HG02571 (cell line): ENCODE data around the gene TEX54.
"Not testable (repeated sequence)": the region's sequence is repeated elsewhere in the genome, so short reads cannot be mapped to it uniquely, and the experiment has no call there.

Experiments used
- ATAC-seq: cut with Tn5 transposase; IDR thresholded peaks from one replicate; pipeline ENCODE4 v1.9.1; 2021; ENCODE audit warnings: mild to moderate bottlenecking, moderate library complexity; ENCODE audit not compliant: unreplicated experiment

The TEX54 gene

DNA sequence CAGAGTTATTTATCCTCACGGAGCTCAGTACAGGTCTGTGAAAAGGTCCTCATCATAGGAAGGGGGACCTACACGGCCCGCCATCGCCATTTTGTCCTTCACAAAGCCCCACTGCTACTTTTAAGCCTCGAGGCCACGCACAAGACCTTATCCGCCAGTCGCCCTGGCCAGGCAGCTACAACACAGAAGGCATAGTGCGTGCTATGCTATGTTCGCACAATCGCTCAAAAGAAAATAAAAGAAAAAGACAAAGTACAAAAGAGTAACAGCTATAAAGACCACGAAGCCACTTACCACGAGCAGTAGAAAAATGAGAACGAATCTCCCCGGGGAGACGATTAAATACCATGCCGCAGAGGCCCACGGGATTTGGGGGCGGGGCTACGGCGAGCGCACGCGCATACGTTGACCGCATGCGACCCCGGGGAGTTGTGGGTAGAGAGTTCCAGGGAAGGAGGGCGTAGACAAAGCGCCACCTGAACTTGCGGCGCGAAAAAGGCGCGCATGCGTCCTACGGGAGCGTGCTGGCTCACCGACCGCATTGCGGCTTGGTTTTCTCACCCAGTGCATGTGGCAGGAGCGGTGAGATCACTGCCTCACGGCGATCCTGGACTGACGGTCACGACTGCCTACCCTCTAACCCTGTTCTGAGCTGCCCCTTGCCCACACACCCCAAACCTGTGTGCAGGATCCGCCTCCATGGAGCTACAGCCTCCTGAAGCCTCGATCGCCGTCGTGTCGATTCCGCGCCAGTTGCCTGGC lies 23.1 kb upstream of the TEX54 start:
- peak; percentile 85 for ATAC-seq

DNA sequence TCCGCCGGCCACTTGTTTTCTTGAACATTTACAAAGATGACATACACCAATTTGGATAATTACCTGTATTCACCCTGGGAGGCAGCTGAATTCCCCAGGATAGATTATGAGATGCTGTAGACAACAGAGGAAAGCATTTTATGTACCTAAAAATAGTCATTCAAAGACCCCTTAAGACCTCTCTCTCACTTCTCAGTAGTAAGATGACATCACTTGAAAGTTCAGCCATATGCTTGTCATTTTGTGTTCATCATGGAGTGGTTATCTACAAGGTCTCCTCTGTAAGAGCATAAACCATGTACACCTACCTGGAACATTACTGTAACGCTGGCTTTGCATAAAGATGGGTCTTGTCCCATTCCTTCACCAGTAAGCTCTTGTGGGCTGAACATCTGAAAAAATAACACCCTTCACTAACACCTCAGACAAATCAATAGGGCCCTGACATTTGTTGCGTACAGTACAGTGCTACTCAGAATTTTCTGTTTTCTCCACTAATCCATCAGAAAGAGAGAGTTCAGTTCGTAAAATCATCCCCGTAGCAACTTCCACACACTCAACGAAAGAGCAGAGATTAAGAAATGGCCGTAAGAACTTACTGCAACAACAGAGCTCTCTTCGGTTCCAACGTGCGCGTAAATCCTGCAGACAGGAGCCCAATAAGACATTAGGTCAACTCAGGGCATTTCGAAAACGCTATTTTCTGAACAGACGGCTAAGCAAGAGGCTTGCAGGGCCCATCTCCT lies 22.4 kb upstream of the TEX54 start:
- no peak for ATAC-seq

DNA sequence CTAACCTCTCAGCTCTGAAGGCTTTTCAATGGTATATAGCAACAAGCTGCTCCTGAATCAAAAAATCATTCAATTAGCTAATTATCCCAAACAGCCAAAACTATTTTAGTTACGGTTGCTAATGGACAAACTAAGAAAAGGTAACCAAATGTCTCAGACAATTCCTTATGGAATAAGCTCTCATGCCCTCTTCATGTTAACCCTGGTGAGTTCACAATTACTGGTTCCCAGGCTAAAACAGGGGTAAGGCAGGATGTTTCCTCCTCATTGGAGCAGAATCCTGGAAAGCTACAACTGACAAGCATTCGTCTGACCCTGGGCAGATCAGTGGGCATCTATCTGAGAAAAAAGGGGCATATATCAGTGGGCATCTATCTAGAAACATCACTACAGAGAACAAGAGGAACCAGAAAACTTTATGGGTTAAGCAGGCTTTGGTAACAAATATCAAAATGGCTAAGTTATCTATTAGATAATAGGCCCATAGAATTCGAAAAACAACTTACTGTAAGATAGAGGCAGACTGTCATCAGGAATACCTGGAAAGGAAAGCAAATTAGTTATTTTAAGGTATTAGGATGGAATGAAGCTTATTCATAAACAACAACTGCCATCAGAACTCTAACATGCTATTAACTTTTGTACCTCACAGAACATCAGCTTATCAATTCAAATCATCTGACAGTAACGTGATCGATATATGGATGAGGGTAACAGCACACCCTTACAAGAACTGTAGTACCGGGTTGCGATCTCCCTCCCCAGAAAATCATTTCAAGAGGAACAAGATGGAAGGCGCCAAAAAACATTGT lies 21.6 kb upstream of the TEX54 start:
- ATAC-seq, result no peak

- no peak for ATAC-seq
These were observed 20.8 kb upstream of the TEX54 start for GRCh38 chr11:62853279-62853965.

GRCh38 chr11:62852523-62853188 lies 20.0 kb upstream of the TEX54 start:
- ATAC-seq, result no peak

DNA sequence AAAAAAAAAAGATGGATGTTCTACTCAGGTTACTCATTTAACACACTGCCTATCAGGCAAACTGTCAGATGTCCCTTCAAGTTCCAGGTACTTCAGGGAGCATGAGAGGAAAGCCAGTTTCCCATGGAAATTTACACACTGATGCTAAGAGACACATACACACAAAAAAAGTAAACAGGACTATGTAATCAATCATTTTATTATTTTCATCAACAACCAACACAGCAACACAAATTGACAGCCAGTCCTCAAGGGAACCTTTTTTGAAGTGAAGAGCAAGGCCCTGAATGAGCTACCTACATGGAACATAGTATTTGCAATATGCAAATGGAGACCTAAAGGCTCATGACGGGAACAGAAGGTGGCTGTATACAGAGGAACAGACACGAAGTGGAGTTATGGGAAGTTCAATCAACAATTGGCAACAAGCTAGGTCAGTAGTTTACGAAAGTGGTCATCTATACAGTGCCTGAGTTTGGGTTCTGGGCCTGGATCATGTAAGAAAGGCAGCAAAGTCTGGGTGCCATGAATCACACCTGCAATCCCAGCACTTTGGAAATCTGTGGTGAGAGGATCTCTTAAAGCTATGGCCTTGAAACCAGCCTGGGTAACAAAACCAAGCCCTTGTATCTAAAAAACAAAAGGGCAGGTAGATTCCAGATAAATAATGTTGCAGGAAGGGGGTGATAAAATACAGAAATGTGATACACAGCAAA lies 19.3 kb upstream of the TEX54 start:
- no peak for ATAC-seq

GRCh38 chr11:62850911-62851806 lies 18.5 kb upstream of the TEX54 start:
- no peak for ATAC-seq

DNA sequence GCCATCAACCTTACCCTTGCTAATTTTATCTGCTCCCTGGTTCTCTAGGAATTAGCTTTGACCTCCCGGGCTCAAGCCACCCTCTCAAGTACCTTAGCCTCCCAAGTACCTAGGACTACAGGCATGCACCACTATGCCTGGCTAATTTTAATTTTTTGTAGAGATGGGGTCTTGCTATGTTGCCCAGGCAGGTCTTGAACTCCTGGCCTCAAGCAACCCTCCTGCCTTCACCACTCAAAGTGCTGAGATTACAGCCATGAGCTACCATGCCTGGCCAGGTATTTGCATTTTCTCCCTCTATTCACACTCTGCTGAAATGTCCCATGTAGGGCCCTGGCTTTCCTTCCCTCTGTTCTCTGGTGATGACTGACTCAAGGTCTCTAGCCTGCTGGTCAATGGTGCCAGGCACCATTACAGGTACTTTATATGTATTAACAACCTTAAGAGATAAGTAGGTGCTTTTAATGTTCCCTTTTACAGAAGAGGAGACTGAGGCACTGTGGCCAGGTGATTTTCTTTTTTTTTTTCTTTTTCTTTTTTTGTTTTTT lies 15.2 kb upstream of the TEX54 start:
- no peak for ATAC-seq

GRCh38 chr11:62846177-62846576 lies 13.5 kb upstream of the TEX54 start:
- ATAC-seq, result no peak

DNA sequence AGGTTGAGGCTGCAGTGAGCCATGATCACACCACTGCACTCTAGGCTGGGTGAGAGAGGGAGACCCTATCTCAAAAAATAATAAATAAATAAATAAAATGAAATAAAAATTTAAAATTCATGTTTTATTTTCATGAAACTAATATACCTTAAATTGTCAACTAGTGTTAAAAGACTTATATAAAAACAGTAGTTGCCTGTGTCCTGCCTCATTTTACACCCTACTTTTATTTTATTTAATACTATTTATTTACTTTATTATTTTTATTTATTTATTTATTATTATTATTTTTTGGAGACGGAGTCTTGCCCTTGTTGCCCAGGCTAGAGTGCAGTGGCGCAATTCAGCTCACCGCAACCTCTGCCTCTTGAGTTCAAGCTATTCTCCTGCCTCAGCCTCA lies 11.5 kb upstream of the TEX54 start:
- ATAC-seq, result no peak

DNA sequence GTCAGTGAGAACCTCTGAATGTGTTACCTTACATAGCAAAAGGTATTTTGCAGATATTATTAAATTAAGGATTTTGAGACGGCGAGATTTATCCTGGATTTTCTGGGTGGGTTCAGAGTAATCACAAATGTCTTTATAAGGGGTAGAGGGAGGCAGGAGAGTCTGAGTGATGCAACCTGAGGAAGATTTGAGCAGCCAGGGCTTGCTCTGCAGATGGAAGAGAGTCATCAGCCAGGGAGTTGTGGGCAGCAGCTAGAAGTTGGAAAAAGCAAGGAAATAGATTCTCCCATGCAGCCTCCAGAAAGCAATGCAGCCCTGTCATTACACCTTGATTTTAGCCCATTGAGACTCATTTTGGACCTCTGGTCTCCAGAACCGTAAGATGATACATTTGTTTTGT lies 10.8 kb upstream of the TEX54 start:
- ATAC-seq, result no peak

GRCh38 chr11:62842891-62843290 lies 10.2 kb upstream of the TEX54 start:
- ATAC-seq, result not testable (repeated sequence)

- no peak for ATAC-seq
These were observed 9.6 kb upstream of the TEX54 start for GRCh38 chr11:62842171-62842741.

DNA sequence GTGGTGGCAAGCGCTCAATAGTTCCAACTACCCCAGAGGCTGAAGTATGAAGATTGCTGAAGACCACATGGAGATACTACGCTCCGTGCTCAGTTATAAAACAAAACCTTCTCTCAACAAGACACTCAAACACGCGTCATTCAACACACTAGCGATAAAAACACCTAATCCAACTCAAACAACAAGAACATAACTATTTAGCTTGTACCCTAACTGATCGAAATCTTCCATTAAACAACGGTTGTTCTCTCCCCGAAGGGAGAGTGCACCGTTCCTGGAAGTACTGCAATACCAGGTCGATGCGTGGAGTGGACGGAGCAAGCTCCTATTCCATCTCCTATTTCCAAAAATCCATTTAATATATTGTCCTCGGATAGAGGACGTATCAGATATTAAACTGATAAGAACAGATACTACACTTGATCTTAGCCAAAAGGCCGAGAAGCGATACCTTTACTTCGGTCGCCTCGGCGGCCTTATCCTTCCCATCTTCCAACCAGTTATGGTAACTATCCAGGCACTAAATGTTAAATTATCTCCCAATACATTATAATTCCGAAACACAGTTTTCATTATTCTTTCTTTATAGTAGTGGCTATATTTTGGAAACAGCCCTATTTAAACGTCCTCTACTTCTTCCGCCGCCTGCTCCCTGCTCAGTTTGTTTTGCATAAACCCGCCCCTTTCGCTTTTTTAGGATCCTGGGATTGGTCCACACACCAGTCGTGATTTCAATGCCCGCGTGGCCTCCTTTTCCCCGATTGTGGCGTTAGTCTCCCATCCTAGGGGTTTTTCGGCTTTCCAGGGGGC lies 8.9 kb upstream of the TEX54 start:
- ATAC-seq, result peak; percentile 44

DNA sequence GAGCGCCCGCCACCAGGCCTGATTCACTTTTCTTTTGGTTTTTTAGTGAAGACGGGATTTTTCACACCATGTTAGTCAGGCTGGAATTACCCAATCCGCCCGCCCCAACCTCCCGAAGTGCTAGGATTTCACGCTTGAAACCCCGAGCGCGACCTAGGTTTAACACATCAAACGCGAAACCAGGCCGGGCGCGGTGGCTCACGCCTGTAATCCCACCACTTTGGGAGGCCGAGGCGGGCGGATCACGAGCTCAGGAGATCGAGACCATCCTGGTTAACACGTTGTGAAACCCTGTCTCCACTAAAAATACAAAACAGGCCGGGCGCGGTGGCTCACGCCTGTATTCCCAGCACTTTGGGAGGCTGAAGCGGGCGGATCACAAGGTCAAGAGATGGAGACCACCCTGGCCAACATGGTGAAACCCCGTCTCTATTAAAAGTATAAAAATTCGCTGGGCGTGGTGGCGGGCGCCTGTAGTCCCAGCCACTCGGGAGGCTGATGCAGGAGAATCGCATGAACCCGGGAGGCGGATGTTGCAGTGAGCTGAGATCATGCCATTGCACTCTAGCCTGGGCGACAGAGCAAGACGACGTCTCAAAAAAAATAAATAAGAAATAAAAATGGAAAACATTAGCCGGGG lies 8.2 kb upstream of the TEX54 start:
- peak; percentile 6 for ATAC-seq

DNA sequence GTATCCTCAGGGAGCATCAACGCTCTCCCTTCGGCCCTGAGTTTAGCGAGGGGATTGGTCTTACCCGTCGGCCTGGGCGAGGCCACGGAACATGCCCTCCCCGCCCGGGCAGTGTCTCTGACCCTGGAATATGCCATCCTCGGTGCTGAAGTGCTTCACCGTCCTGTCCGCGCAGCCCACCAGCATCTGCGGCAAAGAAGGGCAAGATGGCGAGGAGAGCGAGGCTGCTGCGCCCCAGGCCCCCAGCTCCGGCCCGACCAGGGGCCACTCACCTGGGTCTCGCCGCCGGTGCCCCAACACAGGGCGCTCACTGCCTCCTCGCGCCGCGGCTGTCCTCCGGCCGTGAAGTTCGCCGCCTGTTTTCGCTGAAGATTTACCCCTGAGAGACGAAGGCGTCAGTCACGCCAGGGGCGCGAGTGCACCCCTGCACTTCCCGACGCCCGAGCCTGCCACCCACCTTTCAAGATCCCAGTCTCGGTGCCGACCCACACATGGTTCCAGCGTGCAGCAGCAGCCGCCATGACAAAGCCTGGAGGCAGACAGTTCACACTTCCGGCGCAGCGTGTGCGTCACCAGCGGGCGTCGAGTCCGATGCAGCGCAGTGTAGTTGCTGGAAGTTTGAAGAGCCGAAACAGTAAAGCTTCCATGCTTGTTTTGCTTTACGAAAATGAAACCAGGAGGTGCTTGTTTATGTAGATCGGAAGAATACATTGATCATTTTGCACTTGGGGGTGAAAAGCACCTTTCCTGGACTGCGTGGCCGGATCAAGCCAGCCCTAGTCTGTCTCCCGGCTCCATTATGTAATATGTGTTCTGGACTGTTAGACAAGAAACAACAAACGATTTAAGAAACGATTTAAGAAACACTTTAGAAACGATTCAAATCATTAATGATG lies 6.7 kb upstream of the TEX54 start, which contains the start of gene WDR74:
Gene WDR74 (minus strand): TSS at position 541 of the 896 bp plus-strand sequence. CDS start 20 bp downstream, at position 521.
- peak; percentile 40 for ATAC-seq
